HEK293 (cell line): ENCODE results near the gene TMEM229B.

Experiments
- CTCF ChIA-PET: fragments of 350-600 bp; formaldehyde crosslinking; extraction: SDS; loops from one replicate; lab custom pipeline; 2021; ENCODE audit warnings: antibody characterized with exemption; lab: Yijun Ruan, JAX
- POLR2A ChIA-PET: fragments of 300-600 bp; formaldehyde crosslinking; extraction: SDS; loops from one replicate; lab custom pipeline; 2020; ENCODE audit warnings: antibody characterized with exemption, inconsistent platforms; lab: Yijun Ruan, JAX
- H3K27ac ChIP-seq: fragments of 200-500 bp; sonication (Bioruptor generic); 2 replicates; pipeline ENCODE4 v1.5.1; 2014; ENCODE audit warnings: low read depth, low read length, control low read depth, inconsistent platforms; ENCODE audit errors: extremely low read depth
- H3K36me3 ChIP-seq, 2 experiments: fragments of 200-500 bp in 1 of 2; sonication (Bioruptor generic) in 1 of 2; 1 replicate in 1 of 2; 2 replicates in 1 of 2; pipeline ENCODE4 v1.5.1; 2014 to 2017; ENCODE audit warnings: inconsistent platforms in 2 of 2, low read length in 2 of 2; ENCODE audit not compliant: control insufficient read depth in 2 of 2, insufficient read depth in 1 of 2
- H3K4me1 ChIP-seq: fragments of 200-500 bp; sonication (Bioruptor generic); 2 replicates; pipeline ENCODE4 v1.5.1; 2014; ENCODE audit warnings: mild to moderate bottlenecking, low read length, inconsistent platforms; ENCODE audit not compliant: control insufficient read depth, insufficient read depth
- H3K4me3 ChIP-seq: 2 replicates; pipeline ENCODE4 v1.5.1; 2011; ENCODE audit warnings: low read depth, mild to moderate bottlenecking, control low read depth, low read length, moderate library complexity
- H3K9me3 ChIP-seq: fragments of 200-500 bp; sonication (Bioruptor generic); 2 replicates; pipeline ENCODE4 v1.5.1; 2014; ENCODE audit warnings: low read depth, low read length, inconsistent platforms; ENCODE audit not compliant: control insufficient read depth, insufficient read depth
- PATZ1 ChIP-seq: fragments of 450-650 bp; formaldehyde crosslinking; IDR thresholded peaks from 2 replicates; pipeline ENCODE4 v1.5.1; 2016; ENCODE audit warnings: missing biosample characterization, missing genetic modification characterization
- RBAK ChIP-seq: fragments of 450-650 bp; formaldehyde crosslinking; IDR thresholded peaks from 2 replicates; pipeline ENCODE4 v1.5.1; 2016; ENCODE audit warnings: missing biosample characterization, missing genetic modification characterization
- SP2 ChIP-seq: fragments of 450-650 bp; formaldehyde crosslinking; IDR thresholded peaks from 2 replicates; pipeline ENCODE4 v1.5.1; 2016; ENCODE audit warnings: missing biosample characterization, missing genetic modification characterization
- ZBTB21 ChIP-seq: fragments of 450-650 bp; formaldehyde crosslinking; IDR thresholded peaks from 2 replicates; pipeline ENCODE4 v1.5.1; 2017; ENCODE audit warnings: missing biosample characterization, missing genetic modification characterization
- ZBTB8A ChIP-seq: fragments of 450-650 bp; formaldehyde crosslinking; IDR thresholded peaks from 2 replicates; pipeline ENCODE4 v1.5.1; 2016; ENCODE audit warnings: missing biosample characterization, missing genetic modification characterization
- ZNF132 ChIP-seq: fragments of 450-650 bp; formaldehyde crosslinking; IDR thresholded peaks from 2 replicates; pipeline ENCODE4 v1.5.1; 2017; ENCODE audit warnings: missing biosample characterization, missing genetic modification characterization, borderline replicate concordance
- ZNF140 ChIP-seq: fragments of 450-650 bp; formaldehyde crosslinking; IDR thresholded peaks from 2 replicates; pipeline ENCODE4 v1.5.1; 2016; ENCODE audit warnings: missing biosample characterization, missing genetic modification characterization
- ZNF2 ChIP-seq: fragments of 450-650 bp; formaldehyde crosslinking; IDR thresholded peaks from 2 replicates; pipeline ENCODE4 v1.5.1; 2016; ENCODE audit warnings: missing biosample characterization, missing genetic modification characterization
- ZNF24 ChIP-seq: fragments of 450-650 bp; formaldehyde crosslinking; IDR thresholded peaks from 2 replicates; pipeline ENCODE4 v1.5.1; 2016; ENCODE audit warnings: missing biosample characterization, missing genetic modification characterization
- ZNF280D ChIP-seq: fragments of 450-650 bp; formaldehyde crosslinking; IDR thresholded peaks from 2 replicates; pipeline ENCODE4 v1.5.1; 2016; ENCODE audit warnings: missing biosample characterization, missing genetic modification characterization
- ZNF292 ChIP-seq: fragments of 450-650 bp; formaldehyde crosslinking; IDR thresholded peaks from 2 replicates; pipeline ENCODE4 v1.5.1; 2016; ENCODE audit warnings: low read depth, missing biosample characterization, missing genetic modification characterization, borderline replicate concordance
- ZNF335 ChIP-seq: fragments of 450-650 bp; formaldehyde crosslinking; conservative IDR thresholded peaks from 2 replicates; pipeline ENCODE4 v1.5.1; 2016; ENCODE audit warnings: missing biosample characterization, missing genetic modification characterization
- ZNF426 ChIP-seq: fragments of 450-650 bp; formaldehyde crosslinking; IDR thresholded peaks from 2 replicates; pipeline ENCODE4 v1.5.1; 2017; ENCODE audit warnings: missing biosample characterization, missing genetic modification characterization, mild to moderate bottlenecking, inconsistent platforms, moderate library complexity
- ZNF433 ChIP-seq: fragments of 450-650 bp; formaldehyde crosslinking; IDR thresholded peaks from 2 replicates; pipeline ENCODE4 v1.5.1; 2016; ENCODE audit warnings: missing biosample characterization, missing genetic modification characterization, low read depth
- ZNF571 ChIP-seq: fragments of 450-650 bp; formaldehyde crosslinking; IDR thresholded peaks from 2 replicates; pipeline ENCODE4 v1.5.0; 2017; ENCODE audit warnings: missing biosample characterization, missing genetic modification characterization
- ZNF626 ChIP-seq: fragments of 450-650 bp; sonication (Bioruptor Pico); formaldehyde crosslinking; IDR thresholded peaks from 2 replicates; pipeline ENCODE4 v1.5.1; 2018; ENCODE audit warnings: missing biosample characterization, missing genetic modification characterization, inconsistent platforms
- ZNF629 ChIP-seq: fragments of 450-650 bp; formaldehyde crosslinking; IDR thresholded peaks from 2 replicates; pipeline ENCODE4 v1.5.1; 2017; ENCODE audit warnings: missing biosample characterization, missing genetic modification characterization
- ZNF658 ChIP-seq: fragments of 450-650 bp; formaldehyde crosslinking; IDR thresholded peaks from 2 replicates; pipeline ENCODE4; 2016; ENCODE audit warnings: missing biosample characterization, missing genetic modification characterization
- ZNF670 ChIP-seq: fragments of 450-650 bp; formaldehyde crosslinking; IDR thresholded peaks from 2 replicates; pipeline ENCODE4 v1.5.1; 2016; ENCODE audit warnings: missing biosample characterization, missing genetic modification characterization, low read depth
- ZNF76 ChIP-seq: fragments of 450-650 bp; formaldehyde crosslinking; IDR thresholded peaks from 2 replicates; pipeline ENCODE4; 2016; ENCODE audit warnings: low read depth, missing biosample characterization, missing genetic modification characterization, borderline replicate concordance
- ZNF776 ChIP-seq: fragments of 450-650 bp; formaldehyde crosslinking; IDR thresholded peaks from 2 replicates; pipeline ENCODE4 v1.5.0; 2017; ENCODE audit warnings: missing biosample characterization, missing genetic modification characterization, borderline replicate concordance

Gene TMEM229B

GRCh38 chr14:67490196-67490595, 1.7 kb upstream of the TMEM229B start:
- Histone ChIP-seq H3K4me3 (no peak overlapping the region), H3K36me3 (peaks cover 0 to 4% of the 10 kb centered on the region in 2 experiments; a peak in 1 of 3 replicates), H3K9me3 (no peaks in the 10 kb centered on the region), H3K27ac (no peak overlapping the region), H3K4me1 (no peaks in the 10 kb centered on the region)
- TF ChIP-seq ZNF140 (tag by site-specific recombination) = no peak
- TF ChIP-seq ZNF629 (tag by site-specific recombination) = no peak
- no peak for TF ChIP-seq PATZ1 (tag by site-specific recombination)
- TF ChIP-seq ZNF292 = no peak
- ChIA-PET CTCF (no interaction called here), POLR2A (no interaction called here)

- Histone ChIP-seq H3K36me3 (peaks cover 0 to 4% of the 10 kb centered on the region in 2 experiments; a peak in 1 of 3 replicates), H3K27ac (no peak overlapping the region), H3K4me3 (no peak overlapping the region), H3K9me3 (no peaks in the 10 kb centered on the region), H3K4me1 (no peaks in the 10 kb centered on the region)
- TF ChIP-seq ZNF670 = no peak
- TF ChIP-seq ZNF335 (tag by site-specific recombination) = no peak
- TF ChIP-seq ZNF658 (tag by site-specific recombination) = no peak
- no peak for TF ChIP-seq ZNF280D (tag by site-specific recombination)
- TF ChIP-seq ZNF626 (tag by site-specific recombination) = no peak
- TF ChIP-seq ZNF426 (tag by site-specific recombination) = no peak
- no peak for TF ChIP-seq ZBTB21 (tag by site-specific recombination)
- TF ChIP-seq ZNF571 (tag by site-specific recombination) = no peak
- no peak for TF ChIP-seq ZNF24 (tag by site-specific recombination)
- TF ChIP-seq ZNF2 = no peak
- TF ChIP-seq ZNF433 = no peak
- no peak for TF ChIP-seq ZNF76 (tag by site-specific recombination)
- TF ChIP-seq RBAK = no peak
- no peak for TF ChIP-seq ZNF776 (tag by site-specific recombination)
- no peak for TF ChIP-seq ZBTB8A (tag by site-specific recombination)
- TF ChIP-seq SP2 = no peak
- no peak for TF ChIP-seq ZNF132 (tag by site-specific recombination)
- POLR2A ChIA-PET = no interaction called here
- CTCF ChIA-PET = interaction anchor here (0.6 to 1.0 kb wide), 4 partner anchors 10 to 217 kb away, joined by 3 to 4 read pairs (median 3); no protein-coding TSS in a partner anchor
These were observed 1.2 kb downstream of the TMEM229B start for GRCh38 chr14:67487332-67487731.
